ENCODE results near the gene OPTN.
A peak's percentile ranks its signal among the peaks of the same experiment; 100 is the strongest.
"Not testable (repeated sequence)": the region's sequence is repeated elsewhere in the genome, so short reads cannot be mapped to it uniquely, and the experiment has no call there.

OPTN gene

GRCh38 chr10:13099666-13100348 lies at the start of gene OPTN:
Gene OPTN, plus strand, starts transcription at chr10:13100163. Its CDS starts 8,960 bp downstream, at chr10:13109123.
- DNase-seq, result peak; percentile 86

DNA sequence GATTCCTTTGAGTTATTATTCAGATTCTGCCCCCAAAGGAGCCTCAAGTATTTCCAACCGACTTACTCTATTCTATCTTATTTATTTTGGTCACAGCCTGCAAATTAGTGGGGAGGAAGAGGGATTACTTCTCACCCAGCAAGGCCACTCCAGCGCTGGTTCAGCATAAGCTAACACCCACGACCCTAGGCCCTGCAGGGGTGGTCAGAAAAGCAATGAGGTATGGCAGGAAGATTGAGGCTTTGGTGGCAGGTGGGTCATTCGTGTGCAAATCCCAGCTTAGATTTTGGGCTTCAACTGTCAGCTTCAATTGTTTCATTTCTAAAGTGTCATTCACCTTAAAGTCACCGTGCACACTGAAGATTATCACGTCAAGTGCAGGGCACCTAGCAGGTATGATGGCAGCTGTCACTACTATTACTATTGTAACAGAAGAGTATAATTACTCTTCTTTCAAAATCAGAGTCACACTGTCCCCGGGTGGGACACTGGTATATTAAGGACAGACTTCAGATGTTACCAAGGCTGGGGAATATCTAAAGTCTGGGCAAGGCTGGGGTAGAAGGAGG lies 48.8 kb upstream of the OPTN start:
- DNase-seq, result no peak

DNA sequence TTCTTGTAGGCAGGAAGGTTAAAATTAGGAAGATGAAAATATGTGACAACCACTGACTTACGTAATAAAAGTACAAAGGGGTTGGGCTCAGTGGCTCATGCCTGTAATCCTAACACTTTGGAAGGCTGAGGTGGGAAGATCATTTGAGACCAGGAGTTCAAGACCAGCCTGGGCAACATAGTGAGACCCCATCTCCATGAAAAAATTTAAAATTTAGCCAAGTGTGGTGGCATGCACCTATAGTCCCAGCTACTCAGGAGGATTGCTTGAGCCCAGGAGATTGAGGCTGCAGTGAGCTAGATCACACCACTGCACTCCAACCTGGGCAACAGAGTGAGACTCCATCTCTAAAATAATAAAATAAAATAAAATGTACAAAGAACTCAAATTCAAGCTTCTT lies 46.8 kb upstream of the OPTN start:
- not testable (repeated sequence) for DNase-seq

- no peak for DNase-seq
Measured at GRCh38 chr10:13053794-13054462, 46.0 kb upstream of the OPTN start.

- DNase-seq, result no peak
Measured at GRCh38 chr10:13054844-13055243, 45.1 kb upstream of the OPTN start.

DNA sequence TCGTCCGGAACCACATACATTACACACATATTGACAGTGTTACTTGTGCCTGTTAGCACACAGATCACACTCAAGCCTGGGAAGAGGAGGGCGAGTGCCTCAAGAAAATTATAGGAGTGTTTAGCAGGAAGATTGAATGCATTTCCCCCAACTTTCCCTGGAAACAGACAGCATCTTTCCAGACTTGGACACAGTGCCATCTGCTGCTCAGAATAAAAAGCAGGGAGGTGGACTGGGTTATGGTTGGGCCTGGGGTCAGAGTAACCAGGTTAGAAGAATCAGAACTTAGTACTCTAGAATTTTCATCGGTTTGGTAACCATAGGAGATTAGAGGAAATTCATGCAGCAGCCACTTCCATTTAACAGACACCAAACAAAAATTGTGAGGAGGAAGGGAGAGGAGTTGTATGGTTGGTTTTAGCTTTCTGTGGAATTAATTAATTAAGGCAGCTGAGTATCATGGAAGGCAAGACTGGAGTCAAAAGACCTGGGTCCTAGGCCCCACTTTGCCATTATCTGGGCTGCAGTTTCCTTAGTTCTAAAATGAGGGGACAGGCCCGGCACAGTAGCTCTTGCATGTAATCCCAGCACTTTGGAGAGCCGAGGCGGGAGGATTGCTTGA lies 43.4 kb upstream of the OPTN start:
- DNase-seq, result peak; percentile 2

GRCh38 chr10:13062803-13063202 lies 37.2 kb upstream of the OPTN start:
- peak; percentile 3 for DNase-seq

DNA sequence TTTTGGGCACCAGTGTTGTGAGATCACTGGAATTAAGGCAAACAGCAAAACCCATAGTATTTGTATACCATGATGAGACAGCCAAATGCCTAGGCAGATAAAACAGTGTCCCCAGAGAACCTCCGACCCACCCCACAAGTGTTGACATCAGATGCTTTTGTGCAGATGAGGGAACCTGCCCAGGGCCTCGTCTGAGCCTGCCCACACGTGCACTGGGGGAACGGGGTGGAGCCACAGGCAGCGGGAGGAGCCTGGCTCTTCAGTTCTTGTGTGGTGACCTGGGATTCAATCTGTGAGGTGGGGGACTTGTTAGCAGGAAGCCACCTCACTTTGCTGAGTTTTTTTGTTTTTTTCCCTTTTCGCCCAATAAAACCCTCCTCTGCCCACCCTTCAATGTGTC lies 33.4 kb upstream of the OPTN start:
- peak; percentile 40 for DNase-seq

- no peak for DNase-seq
Measured at GRCh38 chr10:13067431-13067830, 32.5 kb upstream of the OPTN start.

DNA sequence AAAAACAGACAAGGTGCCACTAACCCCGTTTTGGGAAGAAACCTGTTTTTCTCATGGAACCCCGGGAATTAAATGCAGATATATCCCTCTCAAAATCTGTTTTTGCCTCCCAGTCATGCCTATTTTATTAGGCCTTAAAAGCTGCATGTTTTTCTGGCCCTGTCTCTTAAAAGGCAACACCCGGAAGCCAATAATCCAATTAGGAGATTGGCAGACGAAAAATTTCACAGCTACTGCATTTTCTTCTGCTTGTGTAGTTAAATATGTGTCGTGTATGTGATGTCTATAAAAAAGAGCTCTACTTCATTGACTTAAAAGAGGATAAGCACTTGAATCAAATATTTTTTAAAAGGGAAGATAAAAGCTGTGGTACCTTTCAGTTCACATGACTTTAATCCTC lies 31.9 kb upstream of the OPTN start:
- DNase-seq, result no peak

DNA sequence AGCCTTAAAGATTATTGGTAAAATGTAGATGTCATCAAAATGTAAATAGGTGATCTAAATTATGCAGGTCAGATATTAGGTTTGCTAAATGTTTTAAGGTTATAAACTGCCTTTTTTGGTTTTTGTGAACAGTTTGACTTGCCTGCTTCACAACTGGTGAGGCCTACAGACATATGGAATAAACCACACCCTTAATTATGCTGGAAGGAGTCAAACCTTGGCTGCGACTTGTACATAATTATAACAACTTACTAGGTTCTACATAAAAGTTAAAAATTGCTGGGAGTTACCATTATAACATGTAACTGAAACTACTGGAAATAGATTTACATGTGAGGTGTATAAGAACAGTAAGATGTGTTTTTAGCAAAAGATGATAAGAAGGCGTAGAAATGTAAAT lies 31.5 kb upstream of the OPTN start:
- no peak for DNase-seq

- DNase-seq, result no peak
Measured at GRCh38 chr10:13072339-13072738, 27.6 kb upstream of the OPTN start.

DNA sequence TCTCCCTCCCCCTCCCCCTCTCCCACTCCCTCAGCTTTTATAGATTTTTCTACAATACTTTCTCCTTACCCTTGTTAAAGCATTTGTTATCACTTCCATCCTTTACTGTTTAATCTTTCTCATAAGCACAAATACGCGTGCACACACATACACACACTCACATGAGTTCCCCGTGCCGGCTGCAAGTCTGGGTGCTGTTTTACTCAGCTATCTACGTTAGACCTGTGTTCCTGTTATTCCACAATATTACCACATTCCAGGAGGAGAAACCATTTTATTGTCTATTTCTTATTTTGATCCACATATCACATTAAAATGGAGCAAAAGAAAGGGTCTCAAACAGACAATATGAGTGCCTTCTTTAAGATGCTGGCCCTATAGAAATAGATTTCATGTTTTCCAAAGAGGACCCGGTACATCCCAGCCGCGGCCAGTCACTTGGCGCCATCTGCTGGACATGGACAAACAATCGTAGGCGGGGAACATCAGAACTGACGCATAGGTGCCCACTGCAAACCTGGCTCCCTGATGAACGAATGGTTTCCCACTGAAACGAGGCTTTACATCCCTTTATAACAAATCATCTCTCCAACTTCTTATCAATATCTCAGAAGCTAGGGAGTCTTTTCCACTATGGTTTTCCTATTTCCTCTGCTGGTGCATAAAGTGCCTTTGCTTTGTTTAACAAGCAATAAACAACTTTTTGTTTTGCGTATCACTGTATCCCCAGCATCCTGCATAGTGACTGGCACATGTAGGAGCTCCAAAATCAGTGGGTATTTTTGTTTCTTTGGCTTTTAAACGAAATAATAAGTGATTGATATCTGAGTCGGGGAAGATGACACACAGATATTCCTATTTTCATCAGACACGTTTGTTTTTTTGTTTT lies 25.2 kb upstream of the OPTN start:
- DNase-seq, result peak; percentile 72

- no peak for DNase-seq
Measured at GRCh38 chr10:13078912-13079775, 20.8 kb upstream of the OPTN start.

DNA sequence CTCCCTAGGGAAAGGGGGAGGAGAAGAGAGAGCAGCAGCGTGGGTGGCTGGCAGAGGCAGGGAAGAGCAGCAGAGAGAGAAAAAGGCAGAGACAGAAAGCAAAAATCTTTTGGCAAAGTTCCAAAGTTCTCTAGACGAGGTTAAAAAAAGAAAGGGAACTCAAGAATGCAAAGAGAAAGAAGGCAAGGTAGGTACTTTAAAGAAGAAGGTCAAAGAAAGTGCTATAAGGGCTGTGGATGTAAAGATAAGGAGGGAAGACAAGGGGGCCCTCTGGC lies 20.2 kb upstream of the OPTN start:
- DNase-seq, result no peak

- DNase-seq, result no peak
Measured at GRCh38 chr10:13080643-13081042, 19.3 kb upstream of the OPTN start.

DNA sequence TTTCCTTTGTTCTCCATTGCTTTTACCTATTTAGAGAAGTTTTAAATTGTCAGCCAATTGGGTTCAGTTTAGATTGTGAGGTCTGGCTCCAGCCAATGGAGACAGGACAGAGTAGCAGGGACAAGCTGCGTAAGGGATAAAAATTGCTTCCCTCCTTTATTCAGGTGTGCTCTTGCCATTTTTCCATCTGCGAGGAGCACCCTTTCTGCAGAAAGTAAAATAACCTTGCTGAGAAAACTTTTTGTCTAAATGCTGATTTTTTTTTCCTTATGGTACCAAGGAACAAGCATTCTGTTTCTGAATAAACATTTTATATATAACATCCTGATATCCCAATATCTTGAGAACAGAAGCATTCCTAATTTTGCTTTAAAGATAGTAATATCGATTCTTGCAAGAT lies 16.3 kb upstream of the OPTN start:
- DNase-seq, result not testable (repeated sequence)

DNA sequence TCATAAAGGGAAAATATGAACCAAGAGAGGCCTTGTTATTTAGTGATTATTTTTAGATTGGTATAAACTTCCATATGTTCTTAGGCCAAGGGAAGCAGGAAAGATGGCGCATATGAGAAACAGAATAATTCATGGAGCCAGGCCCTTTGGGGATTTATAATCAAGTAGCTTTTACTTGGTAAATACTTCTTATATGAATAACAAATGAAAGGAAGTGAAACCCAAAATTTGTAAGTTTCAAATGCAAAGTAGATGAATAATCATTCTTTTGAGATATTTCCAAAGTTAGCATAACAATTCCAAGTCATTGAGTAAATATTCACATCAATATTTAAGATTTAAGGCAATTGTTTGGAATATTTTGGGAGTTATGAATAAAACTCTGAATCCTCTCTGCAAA lies 13.9 kb upstream of the OPTN start:
- no peak for DNase-seq

GRCh38 chr10:13087601-13087985 lies 12.4 kb upstream of the OPTN start:
- DNase-seq, result no peak

DNA sequence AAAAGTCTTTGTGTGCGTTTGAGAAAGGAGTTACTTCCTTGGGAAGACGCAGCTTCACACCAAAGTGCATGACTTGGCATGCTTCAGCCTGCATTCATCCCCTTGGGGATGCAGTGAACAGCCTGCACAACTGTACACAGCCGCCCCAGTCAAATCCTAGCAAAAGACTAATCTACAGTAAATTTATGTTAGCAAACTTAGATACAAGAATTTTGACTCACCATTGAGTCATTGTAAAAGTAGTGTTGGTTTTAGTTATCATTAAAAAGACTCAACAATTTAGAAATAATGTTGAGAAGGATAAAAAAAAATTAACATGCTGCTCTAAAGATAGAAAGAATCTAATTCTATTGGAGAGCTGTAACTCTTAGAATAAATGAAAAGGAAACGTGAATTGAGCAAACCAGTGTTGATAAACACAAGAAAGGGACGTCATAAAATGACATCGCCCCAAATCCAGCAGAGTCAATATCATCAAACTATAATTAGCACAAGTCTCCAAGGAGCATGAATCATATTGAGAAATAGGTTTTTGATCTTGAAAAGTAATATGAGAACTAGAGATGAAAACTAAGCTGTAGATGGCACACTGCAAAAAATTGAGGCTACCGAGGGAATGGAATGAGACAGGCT lies 11.9 kb upstream of the OPTN start:
- no peak for DNase-seq

GRCh38 chr10:13089345-13089744 lies 10.6 kb upstream of the OPTN start:
- no peak for DNase-seq

DNA sequence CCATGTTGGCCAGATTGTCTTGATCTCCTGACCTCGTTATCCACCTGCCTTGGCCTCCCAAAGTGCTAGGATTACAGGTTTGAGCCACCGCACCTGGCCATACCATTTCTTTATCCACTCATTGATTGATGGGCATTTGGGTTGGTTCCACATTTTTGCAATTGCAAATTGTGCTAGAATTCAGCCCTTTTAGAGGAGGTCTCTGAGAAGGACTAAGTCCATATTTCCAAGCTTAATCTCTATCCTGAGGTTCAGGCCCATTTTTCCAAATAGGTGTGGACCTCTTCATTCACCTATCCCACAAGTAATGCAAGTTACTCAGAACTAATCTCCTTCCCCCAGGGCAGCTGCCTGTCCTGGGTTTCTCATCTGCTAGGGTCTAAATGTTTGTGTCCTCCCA lies 9.7 kb upstream of the OPTN start:
- no peak for DNase-seq
